ENCODE results near the gene ULK2.
"Not testable (repeated sequence)": the region's sequence is repeated elsewhere in the genome, so short reads cannot be mapped to it uniquely, and the experiment has no call there.

Gene ULK2

DNA sequence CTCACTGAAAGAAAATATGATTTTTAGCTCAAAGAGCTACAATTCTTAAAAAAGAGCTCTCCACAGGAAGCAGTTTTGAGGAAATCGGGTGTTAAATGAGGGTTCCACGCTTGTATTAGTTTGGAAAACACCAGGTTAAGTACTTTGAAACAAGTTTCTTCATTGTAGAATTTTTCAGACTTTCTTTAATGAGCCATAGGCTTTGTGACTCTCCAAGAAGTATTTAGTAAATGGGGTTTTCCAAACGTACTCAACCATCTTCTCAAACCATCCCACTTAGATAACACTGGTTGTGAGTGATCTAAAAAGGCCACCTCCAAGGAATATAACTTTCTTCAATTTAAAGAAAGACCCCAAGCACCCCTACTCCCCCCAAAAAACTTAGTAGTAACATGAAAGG is 2.7 kb downstream of the ULK2 start:
- DNase-seq (ENCODE audit: low spot score): no peak

DNA sequence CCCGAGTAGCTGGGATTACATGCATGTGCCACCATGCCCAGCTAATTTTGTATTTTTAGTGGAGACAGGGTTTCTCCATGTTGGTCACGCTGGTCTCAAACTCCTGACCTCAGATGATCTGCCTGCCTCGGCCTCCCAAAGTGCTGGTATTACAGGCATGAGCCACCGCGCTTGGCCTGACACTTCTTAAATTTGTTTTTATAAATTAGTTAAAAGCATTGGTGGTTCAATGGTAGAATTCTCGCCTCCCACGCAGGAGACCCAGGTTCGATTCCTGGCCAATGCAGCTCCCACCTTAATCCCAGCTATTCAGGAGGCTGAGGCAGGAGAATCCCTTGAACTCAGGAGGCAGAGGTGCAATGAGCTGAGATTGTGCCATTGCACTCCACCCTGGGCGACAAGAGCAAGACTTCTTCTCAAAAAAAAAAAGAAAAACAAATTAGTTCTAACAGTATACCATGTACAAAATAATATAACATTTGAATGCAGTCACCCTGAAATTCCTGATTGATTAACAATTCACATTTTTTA is 7.0 kb downstream of the ULK2 start:
- not testable (repeated sequence) for DNase-seq (ENCODE audit: low spot score)

DNA sequence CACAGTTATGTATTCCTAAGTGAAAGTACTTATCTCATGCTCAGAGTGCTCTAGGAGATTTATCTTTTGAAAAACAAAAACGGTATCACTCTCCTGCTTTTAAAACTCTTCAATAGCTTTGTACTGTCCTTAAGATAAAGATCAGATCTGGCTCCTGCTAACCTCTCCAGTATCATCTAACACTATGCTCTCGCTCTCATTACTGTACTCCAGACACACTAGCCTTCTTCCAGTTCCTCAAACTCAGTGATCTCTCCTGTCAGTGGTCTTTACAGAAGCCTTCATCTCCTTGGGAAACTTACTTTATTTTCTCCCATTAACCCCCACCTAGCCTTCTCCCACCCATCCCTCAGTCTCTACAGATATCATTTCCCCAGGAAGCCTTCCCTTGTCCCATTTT is 10.1 kb downstream of the ULK2 start:
- DNase-seq (ENCODE audit: low spot score): no peak

DNA sequence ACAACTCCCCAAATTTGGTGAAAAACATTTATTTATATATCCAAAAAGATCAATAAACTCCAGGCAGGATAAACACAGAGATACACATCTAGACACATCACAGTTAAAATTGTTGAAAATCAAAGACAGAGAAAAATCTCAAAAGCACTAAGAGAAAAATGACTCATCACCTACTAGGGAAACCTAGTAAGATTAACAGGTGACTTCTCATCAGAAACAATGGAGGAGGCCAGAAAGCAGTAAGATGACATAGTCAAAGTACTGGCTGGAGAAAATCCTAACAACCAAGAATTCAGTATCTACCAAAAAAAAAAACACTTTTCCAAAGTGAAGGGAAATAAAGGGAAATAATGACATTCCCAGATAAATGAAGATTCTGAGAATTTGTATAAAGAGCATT is 33.8 kb downstream of the ULK2 start:
- peak; percentile 18 for DNase-seq (ENCODE audit: low spot score)

DNA sequence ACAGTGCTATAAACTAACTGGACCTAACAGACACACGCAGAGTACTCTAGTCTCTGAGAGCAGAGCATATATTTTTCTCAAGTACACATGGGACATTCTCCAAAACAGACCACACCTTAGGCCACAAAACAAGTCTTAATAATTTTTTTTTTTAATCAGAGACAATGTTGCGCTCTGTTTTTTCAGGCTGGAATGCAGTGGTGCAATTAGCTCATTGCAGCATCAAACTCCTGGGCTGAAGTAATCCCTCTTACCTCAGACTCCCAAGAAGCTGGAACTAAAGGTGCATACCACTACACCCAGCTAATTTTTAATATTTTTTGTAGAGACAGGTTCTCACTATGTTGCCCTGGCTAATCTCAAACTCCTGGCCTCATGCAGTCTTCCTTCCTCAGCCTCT is 37.7 kb downstream of the ULK2 start:
- no peak for DNase-seq (ENCODE audit: low spot score)

DNA sequence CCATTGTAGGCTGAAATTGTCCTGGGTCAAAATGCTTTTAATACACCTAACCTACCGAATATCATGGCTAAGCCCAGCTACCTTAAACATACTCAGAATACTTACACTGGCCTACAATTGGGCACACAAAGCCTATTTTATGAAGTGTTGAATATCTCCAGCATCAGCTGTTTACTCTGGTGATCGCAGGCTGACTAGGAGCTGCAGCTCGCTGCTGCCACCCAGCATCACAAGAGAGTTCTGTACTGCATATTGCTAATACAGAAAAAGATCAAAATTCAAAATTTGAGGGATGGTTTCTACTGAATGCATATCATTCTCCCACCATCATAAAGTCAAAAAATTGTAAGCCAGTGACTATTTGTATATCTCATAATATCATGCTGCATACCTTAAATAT is 55.3 kb downstream of the ULK2 start:
- no peak for DNase-seq (ENCODE audit: low spot score)

DNA sequence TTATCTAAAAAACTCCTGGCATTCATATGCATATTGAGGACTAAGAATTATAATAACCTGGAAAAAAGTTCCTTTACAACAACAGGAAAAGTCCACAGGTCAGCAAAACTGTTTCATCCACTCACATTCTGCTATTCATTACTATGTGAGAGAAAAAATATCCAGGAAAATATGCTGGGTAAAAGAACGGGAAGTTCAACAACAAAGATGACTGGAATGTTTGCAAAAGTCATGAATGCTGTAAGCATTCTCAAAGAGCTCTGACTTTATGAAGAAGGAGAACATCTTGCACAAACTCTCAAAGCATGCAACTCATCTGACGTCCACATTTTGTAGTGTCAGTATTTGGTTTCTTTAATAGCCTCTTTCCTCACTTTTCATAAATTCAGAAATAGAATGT is 62.7 kb downstream of the ULK2 start:
- DNase-seq (ENCODE audit: low spot score): no peak

DNA sequence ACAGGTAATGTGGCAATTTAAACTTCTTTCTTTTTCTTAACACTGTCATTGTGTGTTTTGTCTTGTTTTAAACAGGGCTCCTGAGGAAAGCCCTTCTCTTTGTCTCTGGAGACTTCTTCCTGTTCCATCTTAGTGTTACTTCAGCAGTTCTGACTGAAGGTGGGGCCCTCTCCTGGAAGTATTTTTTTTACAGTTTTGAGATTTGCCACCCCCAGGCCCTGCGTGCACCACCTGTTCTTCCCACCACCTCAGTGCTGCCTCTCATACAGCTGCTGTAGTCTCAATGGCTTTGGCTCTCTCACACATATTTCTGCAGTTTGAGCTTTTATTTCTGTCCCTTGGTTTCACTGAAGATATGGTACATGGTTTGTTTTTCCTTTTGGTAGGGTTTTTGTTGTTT is 67.2 kb downstream of the ULK2 start:
- no peak for DNase-seq (ENCODE audit: low spot score)

DNA sequence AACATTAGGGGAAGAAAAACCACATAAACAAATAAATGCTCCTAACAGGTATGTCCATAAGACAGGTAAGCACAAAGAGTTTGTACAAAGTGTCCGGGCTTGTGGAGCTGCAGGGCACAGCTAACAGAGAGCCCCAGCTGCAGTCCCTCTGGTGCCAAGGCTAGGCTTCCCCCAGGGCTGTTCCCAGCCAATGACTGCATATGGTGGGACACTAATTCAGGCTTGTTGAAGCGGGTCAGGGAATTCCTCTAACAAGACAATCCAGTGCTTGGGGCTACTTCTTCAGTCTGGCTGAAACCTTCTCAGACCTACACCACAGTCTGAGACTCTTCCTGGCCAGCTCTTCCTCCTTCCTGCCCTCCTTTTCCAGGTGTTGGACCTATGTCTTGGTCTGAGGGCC is 67.9 kb downstream of the ULK2 start:
- no peak for DNase-seq (ENCODE audit: low spot score)

DNA sequence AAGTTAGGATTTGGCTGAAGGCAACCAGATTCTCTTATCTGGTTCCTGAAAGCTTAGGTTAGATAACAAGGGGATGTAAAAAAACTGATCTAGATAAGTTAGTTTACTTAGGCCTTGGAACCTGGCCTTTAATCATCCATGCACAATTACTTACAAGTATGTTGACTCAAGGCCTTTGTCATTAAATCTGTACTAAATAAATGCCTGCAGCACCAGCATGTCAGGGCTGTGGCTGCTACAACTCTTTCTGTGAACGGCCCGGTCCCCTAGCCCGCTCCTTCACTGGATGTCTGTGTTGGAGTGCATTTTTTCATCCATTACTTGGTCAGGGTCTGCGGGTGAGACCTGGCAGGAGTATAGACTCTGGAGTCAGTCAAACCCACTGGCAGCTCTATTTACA is 71.3 kb downstream of the ULK2 start:
- no peak for DNase-seq (ENCODE audit: low spot score)

DNA sequence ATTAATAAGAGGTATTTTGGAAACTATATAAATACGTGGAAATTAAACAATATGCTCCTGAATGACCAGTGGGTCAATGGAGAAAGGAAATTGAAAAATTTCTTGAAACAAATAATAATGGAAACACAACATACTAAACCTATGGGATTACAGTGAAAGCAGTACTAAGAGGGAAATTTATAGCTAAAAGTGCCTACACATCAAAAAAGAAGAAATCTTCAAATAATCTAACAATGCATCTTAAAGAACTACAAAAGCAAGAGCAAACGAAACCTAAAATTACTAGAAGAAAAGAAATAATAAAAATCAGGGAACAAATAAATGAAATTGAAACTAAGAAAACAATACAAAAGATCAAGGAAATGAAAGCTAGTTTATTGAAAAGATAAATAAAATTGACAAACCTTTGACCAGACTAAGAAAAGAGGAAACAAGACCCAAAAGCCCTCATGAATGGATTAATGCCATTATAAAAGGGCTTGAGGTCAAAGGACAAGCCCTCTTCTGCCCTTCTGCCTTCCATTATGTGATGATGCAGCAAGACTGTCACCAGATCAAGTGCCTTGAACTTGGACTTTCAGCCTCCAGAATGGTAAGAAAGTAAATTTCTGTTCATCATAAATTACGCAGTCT is 75.7 kb downstream of the ULK2 start:
- no peak for DNase-seq (ENCODE audit: low spot score)

DNA sequence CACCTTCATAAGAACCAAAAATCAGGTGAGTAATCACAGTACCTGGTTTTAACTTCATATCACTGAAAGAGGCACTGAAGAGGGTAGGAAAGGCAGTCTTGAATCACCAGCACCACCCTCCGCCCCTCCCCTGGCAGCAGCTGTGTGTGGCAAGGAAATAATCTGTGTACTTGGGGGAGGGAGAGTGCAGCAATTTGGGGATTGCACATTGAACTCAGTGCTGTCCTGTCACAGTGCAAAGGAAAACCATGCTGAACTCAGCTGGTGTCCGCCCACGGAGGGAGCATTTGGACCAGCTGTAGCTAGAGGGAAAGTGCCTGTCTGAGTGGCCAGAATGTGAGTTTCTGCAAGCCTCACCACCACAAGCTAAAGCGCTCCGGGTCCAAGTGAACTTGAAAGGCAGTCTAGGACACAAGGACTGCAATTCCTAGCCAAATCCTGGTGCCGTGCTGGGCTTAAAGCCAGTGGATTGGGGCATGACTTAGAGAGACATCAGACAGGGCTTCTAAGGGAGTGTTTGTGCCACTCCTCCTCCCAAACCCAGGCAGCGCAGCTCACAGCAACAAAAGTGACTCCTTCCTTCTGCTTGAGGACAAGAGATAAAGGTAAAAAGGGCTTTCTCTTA is 79.9 kb downstream of the ULK2 start:
- no peak for DNase-seq (ENCODE audit: low spot score)

DNA sequence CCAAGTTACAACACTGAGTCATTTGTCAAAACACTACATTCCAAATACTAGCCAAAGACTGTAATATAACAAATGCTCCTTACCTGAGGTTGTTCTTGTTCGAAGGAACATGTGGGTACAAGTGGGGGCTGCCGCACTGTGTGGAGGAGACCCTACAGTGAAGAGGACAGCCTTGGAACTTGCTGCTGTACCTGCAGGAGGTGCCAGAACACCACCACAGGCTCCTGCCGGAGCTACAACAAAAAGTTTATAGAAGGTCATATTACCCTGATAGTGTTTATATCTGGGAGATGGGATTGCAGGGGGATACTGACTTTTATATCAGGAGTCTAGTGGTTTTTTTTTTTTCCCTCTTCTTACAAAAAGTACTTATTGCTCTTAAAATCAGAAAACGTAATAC is 81.9 kb downstream of the ULK2 start:
- DNase-seq (ENCODE audit: low spot score): no peak

DNA sequence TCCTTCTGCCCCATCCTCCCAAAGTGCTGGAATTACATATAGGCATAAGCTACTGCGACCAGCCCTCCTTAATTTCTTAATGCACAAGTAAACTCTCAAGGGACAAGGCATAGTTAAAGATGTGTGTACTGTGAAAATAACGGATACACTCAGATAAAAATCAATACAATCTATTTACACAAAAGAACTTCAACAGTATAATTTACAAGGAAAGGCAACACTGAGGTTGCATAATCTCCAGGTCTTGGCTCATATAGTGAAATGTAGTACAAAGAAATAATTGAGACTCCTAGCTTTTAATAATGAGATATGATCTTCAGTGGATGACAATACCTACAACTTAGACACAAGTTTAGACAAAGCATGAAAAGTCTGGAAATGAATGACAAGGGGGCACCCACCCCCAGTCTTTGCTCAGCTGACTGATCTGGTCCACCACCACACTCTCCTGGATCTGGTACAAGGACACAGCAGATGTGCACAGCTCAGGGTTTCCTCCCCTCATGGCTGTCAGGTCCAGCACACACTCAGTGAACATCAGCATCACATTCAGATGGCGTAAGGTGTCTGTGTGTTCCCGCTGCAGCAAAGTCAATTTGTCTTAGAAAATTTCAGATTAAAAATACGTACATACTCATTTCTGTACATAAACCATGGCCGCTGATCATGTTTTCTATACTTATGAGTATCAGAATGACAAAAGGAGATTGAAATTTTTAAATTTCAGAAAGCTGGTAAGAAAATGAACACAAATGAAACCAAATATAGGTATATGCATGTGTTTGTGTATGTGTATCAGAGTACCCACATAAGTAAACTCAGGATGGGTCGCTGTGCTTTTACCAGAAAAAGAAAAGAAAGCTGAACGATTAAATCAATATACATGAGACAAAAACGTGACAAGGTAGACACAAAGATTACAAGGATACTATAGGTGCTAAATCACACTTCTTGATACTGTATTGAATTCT is 86.0 kb downstream of the ULK2 start:
- DNase-seq (ENCODE audit: low spot score): no peak

DNA sequence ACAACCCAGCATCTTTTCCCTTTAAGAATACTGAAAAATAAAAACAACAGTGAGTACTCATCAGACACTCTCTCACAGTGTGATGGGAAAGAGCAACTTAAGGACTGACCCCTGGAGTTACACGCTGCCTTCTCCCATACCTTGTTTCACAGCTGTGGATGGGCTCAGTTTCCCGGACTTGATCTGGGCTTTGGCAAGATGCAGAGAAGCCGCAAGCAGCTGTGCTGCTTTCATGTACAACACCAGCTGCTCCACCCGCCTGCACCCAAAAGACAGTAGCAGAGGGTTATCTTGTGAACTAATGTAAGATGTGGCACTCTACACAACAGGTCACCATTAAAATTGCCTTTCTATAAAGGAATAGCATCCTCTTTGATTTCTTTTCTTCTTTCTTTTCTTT is 86.9 kb downstream of the ULK2 start:
- DNase-seq (ENCODE audit: low spot score): no peak

DNA sequence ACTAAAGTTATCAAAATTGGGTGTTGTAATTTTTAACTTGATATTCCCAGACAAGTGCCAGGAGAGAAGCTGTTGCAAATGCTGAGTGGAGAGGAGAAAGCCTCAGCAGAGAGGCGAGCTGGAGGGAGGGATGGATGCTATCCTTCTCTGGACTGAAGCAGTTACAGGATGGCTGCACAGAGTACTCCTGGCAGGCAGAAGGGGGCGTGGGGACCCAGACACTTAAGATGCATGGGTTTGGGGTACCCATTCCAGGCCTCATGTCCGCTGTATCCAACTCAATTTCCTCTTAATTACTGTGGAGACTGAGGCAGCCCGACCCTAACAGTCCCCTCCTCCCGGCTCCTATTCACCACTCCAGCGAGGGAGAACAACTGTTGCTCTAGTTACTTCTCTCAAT is 94.2 kb downstream of the ULK2 start:
- no peak for DNase-seq (ENCODE audit: low spot score)

DNA sequence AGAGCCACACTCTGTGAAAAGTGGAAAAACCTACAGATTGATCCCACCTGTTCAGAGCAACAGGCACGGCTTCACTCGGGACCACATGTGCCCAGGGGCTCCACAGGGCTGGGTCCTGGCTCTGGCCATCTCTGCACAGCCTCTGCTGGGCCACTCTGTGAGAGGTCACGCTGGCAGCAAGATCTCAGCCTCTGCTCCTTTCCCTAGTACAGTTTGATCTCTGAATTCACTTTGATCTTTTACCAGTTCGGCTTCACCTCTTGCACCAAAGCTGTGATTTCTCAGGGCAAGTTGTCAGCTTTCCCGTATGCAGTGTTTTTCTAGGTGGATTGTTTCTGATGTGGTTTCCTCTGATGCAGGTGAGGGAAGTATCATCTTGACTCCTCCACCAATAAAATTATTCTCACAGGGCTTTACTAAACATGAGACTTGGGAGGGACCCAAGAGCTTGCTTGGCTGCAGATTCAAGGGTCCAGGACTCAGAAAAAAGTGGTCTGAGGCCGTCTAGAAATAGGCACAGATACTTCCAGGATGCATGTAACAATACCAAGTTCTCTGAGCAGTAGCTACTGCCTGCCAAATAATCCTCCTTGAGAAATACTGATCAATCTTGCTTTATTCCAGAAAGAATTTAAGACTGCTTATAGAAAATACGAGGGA is 95.6 kb downstream of the ULK2 start:
- no peak for DNase-seq (ENCODE audit: low spot score)

DNA sequence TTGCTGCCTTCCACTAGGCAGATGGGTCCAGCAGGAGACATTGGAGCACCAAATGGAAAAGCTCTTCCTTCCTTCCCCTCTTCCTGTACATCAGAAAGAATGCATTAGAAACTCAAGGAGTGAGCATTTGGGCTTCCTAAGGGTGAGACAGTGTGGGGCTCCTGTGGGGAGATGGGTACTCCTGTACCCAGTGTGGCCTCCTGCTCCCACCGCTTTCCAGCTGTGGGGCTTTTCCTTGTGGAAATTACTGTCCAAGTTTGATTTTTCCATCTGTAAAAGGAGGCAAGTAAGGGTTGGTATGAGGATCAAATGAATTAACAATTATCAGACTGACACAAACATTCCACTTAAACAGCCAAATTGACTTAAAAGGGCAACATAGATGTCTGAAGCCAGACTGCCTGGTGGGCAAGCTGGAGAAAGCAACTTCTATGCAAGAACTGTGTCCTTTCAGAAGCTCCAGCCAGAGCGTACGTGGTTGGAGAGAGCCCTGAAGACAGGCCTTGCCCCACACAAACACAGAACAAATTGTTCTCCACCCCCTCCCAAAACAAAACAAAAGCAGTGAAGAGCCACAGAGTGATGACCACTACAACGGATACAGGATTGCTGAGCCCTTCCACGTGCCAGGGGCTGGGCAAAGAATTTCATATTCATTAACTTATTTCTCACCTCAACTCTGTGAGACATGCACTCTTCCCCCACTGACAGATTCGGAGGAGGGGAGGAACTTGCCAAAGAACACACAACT is 96.6 kb downstream of the ULK2 start:
- DNase-seq (ENCODE audit: low spot score): peak; percentile 17

DNA sequence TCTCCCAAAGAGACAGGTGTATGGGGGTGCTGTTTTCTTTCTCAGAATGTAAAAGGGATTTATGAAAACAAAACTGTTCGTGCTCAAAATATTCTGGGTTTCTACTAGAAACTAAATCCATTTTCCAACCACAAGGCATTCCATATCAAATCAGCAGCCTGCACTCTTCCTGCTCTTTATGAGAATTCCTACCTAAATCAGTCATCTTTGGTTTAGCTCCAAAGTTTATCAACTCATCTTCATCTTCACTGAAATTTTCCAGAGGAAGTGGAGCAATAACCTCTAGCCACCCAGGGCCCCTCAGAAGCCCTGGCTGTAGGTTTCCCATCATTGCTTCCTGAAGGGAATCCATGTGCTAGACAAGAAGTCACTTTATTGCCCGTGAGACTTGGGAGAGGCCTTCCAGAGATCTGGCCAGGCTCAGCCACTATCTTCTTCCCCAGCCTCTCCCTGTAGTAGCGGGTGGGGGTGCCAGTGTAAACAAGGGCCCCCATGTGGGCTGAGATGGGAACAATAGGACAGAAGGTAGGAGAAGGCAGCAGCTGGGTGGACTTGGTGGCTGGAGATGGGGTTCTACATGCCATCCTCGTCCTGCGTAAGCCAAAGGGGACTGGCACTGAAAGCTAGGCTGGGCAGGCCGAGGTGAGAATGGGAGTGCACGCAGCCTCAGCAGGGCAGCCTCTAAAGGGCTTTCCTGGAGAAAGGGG is 97.6 kb downstream of the ULK2 start:
- peak; percentile 23 for DNase-seq (ENCODE audit: low spot score)

DNA sequence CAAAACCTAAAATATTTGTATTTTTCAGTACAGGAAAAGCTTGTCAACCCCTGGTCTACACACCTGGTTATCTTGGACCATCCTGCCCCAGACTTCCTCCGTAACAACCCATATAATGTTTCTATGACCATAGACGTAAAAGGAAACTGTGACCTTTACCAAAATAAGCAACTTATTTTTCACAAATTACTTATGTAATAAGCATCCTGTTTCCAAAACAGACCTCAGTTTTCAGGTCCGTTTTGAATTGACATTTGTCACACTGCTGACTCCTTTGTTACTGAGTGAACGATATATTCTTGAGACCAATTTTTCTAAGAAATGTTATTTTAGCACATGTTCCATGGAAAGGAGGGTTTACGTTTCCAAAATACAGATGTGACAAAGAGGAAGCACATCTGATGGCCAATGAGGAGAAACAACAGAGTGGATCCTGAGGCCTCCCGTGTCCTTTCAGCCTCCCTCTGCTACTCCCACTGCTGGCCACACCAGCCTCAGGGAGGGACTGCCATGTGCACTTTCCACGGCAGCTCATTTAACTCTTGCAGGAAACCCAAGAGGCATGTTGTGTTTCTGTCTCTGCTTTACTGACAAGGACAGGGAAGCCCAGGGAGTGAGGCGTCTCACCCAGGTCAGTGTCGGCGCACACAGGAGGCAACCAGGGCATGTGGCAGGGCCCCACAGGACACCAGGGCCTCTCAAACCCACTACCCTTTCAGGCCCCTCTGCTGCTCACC is 99.5 kb downstream of the ULK2 start:
- no peak for DNase-seq (ENCODE audit: low spot score)

Measured in kidney tubule cell (primary cell).